GM18511 (cell line): ENCODE results near the gene MAIP1.
"Not testable (repeated sequence)": the region's sequence is repeated elsewhere in the genome, so short reads cannot be mapped to it uniquely, and the experiment has no call there.

Experiments used
- ATAC-seq: cut with Tn5 transposase; IDR thresholded peaks from one replicate; pipeline ENCODE4 v1.9.1; 2021; ENCODE audit warnings: mild to moderate bottlenecking, moderate library complexity; ENCODE audit not compliant: unreplicated experiment

MAIP1 gene, protein sequence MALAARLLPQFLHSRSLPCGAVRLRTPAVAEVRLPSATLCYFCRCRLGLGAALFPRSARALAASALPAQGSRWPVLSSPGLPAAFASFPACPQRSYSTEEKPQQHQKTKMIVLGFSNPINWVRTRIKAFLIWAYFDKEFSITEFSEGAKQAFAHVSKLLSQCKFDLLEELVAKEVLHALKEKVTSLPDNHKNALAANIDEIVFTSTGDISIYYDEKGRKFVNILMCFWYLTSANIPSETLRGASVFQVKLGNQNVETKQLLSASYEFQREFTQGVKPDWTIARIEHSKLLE

DNA sequence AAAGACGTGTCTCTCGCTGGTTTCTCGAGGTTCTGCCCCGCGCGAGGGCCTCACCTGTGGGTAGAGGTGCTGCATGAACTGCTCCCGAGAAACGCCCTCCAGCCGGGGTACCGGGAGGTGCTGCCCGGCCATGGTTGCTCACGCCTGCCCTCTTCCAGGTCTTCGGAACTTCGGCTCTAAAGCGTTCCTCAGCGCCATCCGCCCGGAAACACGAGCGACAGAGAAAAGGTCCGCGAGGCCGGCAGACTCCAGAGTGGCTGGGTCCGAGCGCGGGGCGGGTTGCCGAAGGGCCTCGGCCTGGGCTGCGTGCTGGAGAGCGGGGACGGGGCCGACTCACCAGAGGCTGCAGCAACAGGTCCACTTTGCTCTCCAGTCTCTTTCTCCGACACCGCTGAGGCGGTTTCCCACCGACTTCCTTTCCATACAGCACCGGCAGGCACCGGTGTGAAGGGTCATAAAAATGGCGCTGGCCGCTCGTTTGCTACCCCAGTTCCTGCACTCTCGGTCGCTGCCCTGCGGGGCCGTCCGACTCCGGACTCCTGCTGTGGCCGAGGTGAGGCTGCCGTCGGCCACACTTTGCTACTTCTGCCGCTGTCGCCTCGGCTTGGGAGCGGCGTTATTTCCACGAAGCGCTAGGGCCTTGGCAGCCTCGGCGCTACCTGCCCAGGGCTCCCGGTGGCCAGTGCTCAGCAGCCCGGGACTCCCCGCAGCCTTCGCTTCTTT is at the start of gene MAIP1, which contains the start of gene TYW5:
MAIP1 (plus strand) TSS at position 244 of the 723 bp plus-strand sequence; CDS start at position 461, 217 bp downstream.
TYW5 (minus strand) TSS at position 153 of the 723 bp plus-strand sequence; CDS start at position 132, 21 bp downstream.
- peak; percentile 90 for ATAC-seq

DNA sequence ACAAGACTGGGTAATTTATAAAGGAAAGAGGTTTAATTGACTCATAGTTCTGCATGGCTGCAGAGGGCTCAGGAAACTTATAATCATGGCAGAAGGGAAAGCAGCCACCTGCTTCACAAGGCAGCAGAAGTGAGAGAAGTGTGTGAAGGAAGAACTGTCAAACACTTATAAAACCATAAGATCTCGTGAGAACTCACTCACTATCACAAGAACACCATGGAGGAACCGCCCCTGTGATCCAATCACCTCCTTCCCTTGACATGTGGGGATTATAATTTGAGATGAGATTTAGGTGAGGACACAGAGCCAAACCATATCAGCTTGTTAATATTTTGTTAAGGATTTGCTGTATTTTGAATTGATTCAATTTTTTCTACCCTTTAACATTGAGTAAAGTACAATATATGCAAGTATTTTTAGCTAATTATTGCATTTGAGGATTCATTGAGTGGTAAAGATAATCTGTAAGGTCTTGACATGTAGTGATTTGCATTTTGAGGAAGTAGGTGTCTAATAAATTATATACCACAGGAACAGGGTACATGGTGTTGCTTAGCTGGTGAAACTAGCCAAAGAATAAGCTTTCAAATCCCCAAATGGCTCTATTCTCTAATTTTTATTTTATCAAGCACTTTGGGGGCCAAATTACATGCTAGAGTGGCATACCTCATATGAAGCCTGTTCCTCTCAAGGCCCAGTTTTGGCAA is 48.2 kb upstream of the MAIP1 start:
- ATAC-seq: no peak

DNA sequence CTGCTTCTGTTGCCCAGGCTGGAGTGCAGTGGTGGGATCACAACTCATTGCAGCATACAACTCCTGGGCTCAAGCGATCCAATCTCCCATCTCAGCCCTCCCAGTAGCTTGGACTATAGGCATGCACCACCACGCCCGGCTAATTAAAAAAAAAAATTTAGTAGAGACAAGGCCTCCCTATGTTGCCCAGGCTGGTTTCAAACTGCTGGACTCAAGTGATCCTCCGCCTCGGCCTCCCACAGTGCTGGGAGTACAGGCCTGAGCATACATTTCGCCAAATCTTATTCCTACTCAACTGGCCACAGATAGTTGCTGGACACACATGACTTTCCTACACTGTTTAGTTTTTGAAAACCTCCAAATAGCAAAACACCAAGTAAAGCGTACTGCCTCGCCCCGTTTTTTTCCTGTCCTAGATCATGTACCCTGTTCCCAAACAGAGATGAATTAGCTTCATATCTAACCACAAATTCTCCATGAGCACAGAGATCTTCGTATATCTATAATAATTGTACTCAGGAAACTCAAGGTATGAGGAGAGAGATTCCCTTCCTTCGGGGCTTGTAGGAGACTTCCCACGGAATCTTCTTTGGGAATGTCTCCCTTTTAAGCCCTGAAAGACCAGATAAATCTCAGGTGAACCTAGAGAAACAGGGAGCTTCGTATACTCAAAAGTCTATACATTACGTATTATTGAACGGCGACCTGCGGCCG is 44.9 kb upstream of the MAIP1 start:
- no peak for ATAC-seq

DNA sequence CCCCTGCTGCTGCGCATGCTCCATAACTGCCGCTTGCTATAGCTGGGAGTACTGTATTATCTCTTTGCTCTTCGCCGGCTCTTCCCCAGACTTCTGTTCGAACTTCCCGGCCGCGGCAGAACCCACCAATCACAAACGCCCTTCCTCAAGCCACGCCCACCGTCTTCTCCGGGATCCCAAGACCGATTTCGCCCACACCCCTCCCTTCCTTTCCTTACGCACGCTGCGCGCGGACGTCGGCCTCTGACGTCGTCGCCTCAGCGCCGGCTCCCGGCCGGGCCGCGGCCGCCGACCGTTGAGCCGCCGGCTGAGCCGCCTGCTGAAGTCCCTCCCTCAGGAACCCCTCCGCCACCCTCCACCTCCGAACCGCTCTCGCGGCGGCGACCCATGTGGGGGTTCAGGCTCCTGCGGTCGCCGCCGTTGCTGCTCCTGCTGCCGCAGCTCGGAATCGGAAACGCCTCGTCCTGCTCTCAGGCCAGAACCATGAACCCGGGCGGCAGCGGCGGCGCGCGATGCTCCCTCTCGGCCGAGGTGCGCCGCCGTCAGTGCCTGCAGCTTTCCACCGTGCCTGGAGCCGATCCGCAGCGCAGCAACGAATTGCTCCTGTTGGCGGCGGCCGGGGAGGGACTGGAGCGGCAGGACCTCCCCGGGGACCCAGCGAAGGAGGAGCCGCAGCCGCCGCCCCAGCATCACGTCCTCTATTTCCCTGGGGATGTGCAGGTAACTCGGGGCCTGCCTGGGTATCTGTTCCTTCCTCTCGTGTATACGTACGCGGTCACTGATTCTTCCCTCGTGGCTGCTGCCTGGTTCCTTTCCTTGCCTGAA is 44.1 kb upstream of the MAIP1 start, which contains the start of gene C2orf69:
C2orf69 (plus strand) TSS at position 242 of the 825 bp plus-strand sequence; CDS start at position 388, 146 bp downstream.
- ATAC-seq: peak; percentile 89

DNA sequence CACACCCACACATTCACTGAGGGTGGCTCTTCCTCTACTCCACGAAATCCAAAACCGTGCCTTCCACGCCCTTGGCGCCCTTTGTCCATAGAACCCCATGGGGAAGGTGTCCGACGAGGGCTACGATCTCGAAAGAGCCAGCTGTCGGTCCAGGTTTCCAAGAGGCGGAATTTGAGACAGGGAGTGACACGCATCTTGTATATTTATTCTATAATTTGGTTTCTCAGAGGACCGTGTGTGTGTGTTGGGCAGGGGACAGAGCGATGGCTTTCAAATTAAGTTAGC is 43.6 kb upstream of the MAIP1 start:
- ATAC-seq: no peak

DNA sequence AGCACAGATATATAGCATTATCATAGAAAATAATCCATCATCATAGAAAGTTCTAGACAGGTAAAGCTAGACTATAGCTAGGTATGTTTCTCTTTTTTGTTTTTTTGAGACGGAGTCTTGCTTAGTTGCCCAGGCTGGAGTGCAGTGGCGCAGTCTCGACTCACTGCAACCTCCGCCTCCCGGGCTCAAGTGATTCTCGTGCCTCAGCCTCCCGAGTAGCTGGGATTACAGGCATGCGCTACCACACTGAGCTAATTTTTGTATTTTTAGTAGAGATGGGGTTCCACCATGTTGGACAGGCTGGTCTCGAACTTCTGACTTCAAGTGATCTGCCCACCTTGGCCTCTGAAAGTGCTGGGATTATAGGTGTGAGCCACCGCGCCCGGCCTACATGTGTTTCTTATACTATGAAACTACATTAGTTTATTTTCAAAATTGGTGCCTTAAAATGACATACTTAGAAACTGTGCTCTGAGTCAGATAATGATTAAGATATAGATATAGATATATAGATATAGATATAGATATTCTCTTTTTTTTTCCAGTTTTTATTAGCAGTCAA is 42.7 kb upstream of the MAIP1 start:
- not testable (repeated sequence) for ATAC-seq

DNA sequence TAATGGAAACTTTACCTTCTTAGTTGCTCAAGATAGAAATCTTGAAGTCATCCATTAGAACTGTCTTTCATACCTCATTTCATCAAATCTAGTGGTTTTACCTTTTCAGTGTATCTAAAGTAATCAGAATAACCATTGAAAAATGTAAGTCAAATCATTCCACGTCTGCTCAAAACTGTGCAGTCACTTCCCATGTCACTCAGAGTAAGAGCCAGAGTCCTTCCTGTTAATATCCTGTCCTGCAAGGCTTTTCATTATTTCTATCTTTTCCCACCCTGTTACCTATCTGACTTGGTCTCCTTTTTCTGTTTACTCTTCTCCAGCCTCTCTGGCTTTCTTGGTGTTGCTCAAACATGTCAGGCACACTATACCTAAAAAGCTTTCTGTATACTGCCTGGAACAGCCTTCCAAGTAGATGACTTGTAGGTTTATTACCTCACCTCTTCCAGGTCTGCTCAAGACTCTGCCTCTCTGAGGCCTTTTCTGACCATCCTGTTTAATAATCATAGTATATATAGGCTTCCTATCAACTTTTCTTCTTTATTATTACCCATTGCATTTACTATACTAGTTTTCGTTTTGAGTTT is 40.9 kb upstream of the MAIP1 start:
- ATAC-seq: no peak

DNA sequence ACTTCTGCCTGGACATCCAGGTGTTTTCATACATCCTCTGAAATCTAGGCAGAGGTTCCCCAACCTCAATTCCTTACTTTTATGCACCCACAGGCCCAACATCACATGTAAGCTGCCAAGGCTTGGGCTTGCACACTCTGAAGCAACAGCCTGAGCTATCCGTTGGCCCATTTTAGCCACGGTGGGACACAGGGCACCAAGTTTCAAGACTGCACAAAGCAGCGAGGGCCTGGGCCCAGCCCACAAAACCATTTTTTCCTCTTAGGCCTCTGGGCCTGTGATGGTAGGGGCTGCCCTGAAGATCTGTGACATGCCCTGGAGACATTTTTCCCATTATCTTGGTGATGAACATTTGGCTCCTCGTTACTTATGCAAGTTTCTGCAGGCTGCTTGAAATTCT is 38.4 kb upstream of the MAIP1 start:
- ATAC-seq: no peak

DNA sequence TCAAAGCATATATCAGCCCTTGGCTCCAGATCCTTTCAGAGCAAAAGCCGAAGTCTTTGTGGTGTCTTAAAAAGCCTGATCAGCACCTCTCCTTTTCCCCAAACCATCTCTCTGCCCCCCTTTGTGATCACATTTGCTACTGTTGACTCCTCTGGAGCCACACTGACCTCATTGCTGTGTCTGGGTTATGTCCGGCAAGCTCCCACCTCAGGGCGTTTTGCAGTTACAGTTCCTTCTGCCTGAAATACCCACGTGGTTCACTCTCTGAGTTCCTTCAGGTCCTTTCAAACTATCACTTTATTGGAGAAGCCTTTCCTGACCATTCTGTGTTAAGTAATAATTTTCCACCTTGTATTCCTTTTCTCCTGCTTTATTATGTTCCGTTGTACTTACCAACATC is 32.5 kb upstream of the MAIP1 start:
- ATAC-seq: no peak

DNA sequence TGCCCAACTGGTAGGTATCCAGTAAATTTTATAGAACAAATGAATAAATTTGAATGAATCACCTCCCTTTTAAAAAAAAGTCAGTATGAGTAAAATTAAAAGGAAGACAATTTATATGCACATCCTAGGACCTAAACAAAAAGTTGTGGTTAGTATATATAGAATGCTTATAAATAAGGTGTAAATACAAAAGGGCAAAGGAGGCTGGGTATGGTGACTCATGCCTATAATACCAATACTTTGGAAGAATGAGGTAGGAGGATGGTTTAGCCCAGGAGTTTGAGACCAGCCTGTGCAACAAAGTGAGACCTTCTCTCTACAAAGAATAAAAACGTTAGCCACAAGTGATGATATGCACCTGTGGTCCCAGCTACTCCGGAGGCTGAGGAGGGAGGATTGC is 31.5 kb upstream of the MAIP1 start:
- ATAC-seq: no peak

DNA sequence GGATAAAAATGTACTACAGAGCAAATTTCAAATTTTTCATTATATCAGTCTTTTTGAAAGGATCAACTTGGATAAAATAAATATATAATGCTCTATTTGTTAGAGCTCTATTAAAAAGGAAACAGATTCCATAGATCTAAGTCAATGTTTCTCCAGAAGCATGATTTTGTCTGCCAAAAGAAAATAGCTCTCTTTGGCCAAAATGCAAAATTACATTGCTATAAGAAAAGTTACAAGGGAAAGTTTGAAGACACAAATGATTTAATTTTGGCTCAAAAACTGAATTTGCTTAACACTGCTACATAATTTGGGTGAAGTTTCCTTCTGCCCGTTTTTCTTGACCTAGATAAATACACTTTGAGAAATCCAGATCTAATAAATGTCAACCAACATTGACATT is 28.6 kb upstream of the MAIP1 start:
- no peak for ATAC-seq

DNA sequence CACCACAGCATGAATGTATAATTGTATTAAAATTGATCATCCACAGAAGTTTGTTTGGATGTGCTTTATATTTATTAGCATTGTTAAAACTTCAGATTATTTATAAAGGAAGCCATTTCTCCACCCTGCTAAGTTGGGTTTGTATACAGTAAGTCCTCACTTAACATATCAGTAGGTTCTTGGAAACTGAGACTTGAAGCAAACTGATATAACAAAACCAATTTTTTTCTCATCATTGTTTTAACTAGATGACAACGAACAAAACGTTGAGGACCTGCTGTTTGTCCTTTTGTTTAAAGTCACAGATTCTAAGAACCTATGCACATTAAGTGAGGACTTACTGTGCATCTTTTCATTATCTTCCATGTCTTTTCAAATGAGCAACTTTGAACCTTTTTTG is 27.2 kb upstream of the MAIP1 start:
- no peak for ATAC-seq

DNA sequence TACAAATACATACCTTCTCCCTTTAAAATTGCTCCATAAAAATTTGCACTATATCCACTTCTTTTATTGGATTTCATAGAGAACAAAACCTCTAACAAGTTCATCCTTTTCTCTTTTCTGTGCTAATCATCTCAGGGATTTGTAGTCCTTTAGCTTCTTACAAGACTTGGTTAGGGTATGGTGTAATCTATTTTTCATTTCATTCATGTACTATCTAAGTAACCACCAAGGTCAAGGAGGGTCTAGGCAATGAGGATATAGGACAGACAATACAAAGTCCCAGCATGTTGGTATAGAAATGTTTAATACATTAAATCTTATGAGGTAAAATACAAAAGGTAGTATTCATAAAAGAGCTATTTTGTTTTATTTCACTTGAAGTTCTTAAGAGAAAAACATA is 26.8 kb upstream of the MAIP1 start:
- ATAC-seq: no peak

DNA sequence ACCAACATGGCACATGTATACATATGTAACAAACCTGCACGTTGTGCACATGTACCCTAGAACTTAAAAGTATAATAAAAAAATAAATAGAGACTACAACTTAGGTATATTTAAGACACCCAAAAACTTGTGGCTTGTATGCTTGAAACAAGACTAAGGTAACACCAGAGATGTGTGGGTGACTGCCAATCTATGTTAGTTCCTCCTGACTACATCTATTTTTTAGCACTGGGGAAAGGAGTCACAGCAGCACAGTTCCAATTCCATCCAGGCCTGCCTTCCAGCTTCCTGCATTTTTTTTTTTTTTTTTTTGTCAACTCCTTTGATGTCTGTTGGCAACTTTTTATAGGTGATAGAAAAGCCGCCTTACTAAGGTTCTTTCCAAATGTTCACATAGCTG is 26.1 kb upstream of the MAIP1 start:
- ATAC-seq: no peak

DNA sequence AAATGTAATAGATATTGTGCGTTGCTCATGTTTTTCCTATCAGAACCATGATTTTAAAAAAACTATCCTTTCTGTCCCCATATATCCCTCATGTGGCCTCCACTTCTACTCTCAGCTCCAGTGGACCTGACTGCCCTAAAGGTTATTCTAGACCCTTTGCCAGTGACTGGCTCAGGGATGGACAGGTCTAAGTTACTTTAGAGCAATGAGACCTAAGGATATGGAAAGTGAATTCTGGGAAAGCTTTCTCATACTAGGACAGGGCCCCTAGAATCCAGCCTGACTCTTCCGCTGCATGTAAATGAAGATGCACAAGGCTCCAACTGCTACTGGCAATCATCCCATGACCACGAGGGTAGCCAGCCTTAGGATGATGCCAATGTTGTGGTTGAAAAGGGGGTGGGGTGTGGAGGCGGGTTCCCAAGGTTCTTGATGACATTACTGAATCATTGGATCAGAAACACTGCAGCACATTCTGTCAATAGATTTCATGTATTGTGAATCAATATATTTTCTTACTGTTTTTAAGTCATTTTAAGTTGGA is 23.0 kb upstream of the MAIP1 start:
- no peak for ATAC-seq

DNA sequence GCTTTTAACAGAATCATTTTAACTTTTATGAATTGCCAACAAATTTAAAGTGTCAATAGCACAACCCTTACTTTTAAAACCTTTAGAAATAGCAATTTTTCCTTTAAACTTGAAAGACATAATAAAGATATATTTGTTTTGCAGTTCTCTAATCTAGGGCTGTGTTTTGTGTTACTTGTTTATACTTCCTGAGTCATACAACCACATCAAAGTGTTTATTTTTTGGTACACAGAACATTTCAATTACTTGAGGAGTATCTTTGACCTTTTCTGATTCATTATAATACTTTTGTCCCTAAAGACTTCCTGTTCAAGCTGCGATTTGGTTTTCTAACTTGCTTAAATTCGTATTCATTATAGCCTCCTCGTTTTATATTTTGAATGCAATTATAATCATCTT is 21.9 kb upstream of the MAIP1 start:
- no peak for ATAC-seq

DNA sequence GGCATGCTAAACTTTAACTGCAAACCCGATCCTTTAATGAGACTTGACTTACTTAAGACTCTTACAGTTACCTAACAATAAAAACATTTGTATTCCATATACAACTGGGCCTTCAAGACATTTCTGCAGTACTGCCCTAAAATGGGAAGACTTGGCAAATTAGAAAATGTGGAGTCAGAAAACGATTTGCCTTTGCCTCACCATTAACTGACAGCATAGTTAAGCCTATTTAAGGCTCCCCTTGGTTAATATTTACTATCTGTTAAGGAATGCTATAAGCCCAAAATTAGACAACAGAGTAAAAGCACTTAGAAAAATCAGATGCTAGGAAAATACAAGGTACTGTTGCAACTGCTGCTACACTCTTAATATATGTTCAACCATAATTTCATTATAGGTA is 18.8 kb upstream of the MAIP1 start:
- no peak for ATAC-seq

DNA sequence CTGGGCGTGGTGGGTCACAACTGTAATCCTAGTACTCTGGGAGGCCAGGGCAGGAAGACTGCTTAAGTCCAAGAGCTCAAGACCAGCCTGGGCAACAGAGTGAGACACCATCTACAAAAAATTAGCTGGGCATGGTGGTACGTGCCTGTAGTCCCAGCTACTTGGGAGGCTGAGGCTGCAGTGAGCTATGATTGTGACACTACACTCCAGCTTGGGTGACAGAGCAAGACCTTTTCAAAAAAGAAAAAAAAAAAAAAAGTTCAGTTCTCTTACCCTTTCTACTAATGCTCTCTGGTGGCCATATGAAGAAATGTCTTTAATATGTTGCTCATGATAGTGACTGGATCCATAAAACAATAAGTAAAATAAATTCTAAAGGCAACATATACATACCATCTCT is 15.0 kb upstream of the MAIP1 start:
- ATAC-seq: peak; percentile 71

DNA sequence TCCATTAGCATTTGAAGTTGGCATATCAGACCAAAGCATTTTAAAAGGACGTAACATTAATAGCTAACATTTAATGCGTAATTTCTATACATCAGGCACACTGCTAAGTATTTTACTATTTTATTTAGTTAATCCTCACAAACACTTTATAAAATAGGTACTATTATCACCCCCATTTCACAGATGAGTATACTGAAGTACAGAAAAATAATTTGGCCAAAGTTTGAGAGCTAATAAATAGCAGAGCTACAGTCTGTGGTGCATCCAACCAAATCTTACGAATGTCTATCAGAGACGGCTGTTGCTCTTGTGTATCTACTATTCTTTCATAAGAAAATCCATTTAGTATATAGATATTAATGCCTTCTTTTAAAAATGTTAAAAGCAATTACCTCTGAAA is 12.0 kb upstream of the MAIP1 start:
- ATAC-seq: no peak
